Activated T-cell treated with anti-CD3 and anti-CD28 coated beads for 24 hours (primary cell): ENCODE measurements around the gene B3GNT8.
"Not testable (repeated sequence)": the region's sequence is repeated elsewhere in the genome, so short reads cannot be mapped to it uniquely, and the experiment has no call there.

Experiments
- DNase-seq: peaks from one replicate; pipeline ENCODE4 v3.0.0-alpha.2; 2020; ENCODE audit warnings: low read depth

Gene B3GNT8

DNA sequence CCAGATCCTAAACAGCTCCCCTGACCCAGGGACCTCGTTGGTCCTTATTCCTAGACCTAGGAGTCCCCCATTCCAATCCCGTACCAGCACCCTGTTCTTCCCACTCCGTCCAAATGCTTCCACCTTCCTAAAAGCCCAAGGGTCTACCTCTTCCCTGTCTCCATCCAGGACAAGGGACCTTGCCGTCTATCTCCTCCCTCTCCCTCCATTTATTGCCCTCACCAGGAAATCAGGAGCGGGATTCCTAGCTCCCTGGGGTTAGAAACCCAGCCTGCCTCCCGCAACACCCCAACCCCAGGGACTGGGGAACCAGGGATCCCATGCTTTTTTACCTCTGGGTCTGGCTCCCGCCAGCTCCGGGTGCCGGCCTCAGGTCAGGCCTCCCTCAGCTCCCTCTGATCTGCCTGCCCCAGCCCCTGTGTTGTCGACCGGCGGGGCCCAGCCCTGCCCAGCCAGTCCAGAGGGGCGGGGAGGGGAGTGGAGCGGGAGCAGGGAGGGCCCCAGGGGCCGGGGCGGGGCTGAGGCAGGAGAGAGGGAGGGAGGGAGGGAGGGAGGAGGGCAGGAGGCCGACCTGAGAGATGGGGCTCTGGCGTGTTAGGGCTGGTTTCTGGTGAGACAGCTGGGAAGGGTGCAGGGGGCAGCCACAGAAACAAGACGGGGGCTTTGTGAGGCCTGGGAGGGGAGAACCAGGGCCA, at the start of gene B3GNT8:
B3GNT8 (minus strand) TSS at position 423 of the 695 bp plus-strand sequence. CDS start 596 bp downstream, outside the sequence.
- peak; percentile 30 for DNase-seq

DNA sequence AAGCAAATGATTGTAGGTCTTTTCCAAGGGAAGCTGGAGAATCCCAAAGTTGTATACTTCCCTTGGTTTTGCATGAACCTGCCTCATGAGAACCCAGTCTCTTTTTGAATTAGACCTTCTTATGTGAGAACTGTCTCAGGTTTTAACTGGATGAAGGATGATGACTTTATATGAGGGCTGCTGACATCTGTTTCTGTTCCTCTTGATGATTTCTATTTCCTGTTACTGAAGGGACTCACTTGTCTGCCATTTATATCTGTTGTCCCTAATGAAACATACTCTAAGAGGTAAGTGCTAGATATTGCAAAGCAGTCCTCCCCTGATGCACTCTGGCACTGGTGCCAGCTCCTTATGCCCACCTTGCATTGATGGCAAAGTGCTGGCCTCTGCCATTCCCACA, 49.4 kb upstream of the B3GNT8 start:
- DNase-seq = no peak

GRCh38 chr19:41463257-41464256, 36.4 kb upstream of the B3GNT8 start:
- not testable (repeated sequence) for DNase-seq

DNA sequence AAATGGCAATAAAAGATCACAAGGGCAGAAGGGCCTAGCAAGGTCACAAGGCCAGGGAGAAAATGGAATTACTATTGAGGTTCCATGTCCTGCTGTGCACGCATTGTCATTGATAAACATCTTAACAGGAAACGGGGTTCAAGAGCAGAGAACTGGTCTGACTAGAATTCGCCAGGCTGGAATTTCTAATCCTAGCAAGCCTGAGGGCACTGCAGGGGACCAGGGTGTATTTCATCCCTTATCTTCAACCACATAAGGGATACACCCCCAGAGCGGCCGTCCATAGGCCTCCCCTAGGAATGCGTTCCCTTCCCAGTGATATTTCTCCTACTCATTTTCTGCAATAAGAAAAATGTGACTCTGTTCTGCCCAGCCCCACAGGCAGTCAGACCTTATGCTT, 35.3 kb upstream of the B3GNT8 start:
- DNase-seq = no peak

DNA sequence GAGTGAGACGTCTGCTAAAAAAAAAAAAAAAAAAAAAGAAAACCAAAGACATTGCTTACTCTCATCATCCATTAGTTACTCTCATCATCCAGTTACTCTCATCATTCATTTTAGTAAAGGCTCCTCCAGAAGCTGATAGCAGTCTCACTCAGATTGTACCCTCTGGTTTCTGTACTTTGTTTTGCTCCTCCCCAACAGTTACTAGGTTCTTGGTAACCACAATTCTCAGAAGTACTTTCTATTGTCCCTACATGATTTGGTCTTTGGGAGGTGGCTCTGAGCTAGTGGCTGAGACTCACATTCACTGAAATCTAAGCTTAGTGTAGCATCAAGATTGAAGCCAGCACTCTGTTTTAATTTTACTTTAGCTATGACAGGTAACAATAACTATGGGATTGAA, 30.1 kb upstream of the B3GNT8 start:
- DNase-seq = no peak

DNA sequence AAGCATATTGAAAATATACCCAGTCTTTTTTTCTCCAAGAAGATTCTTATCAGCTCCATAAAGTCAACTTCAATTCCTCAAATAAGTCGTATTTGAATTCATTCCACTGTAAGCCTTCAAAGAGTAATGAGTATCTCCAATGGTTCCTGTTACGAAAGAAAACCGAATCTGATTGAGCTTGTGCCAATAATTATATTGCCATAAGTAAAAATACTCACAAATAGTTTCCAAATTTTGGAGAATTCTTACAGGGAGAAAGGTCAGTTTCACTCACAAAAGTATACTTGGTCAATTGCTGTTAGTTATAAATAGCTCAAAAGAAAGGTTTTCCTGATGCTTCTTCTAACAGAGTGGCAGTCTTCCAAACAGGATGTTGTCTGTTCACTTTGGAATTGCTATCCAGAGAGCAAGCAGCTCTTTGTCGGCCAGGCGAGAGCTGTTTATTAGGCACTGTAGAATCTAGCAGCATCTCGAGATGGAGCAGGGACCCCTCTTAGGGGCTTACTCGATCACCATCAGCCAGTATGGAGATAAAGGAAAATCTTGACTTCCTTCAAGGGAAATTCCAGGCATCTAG, 29.3 kb upstream of the B3GNT8 start:
- DNase-seq = no peak

DNA sequence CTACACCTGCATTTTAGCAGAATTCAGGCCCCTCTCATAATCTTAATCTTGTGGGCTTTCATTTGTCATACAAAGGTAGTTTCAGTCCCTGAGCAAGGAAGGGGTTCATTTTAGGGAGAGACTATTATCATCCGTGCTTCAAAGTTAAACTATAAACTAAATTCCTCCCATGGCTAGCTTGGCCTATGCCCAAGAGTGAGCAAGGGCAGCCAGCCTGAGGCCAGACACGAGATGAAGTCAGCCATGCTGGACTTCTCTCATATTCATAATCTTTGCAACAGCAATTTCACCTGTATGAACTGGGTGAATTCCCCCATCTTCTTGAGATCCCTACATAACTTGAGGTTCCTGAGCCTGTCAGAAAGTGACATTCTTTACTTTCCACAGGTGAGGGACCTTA, 28.8 kb upstream of the B3GNT8 start:
- DNase-seq = no peak

- no peak for DNase-seq
Measured at GRCh38 chr19:41452584-41453275, 25.6 kb upstream of the B3GNT8 start.

GRCh38 chr19:41449865-41450178, 22.6 kb upstream of the B3GNT8 start:
- no peak for DNase-seq

- DNase-seq = peak; percentile 60
Measured at GRCh38 chr19:41449079-41449864, 22.1 kb upstream of the B3GNT8 start.

GRCh38 chr19:41447732-41448332, 20.7 kb upstream of the B3GNT8 start:
- no peak for DNase-seq

DNA sequence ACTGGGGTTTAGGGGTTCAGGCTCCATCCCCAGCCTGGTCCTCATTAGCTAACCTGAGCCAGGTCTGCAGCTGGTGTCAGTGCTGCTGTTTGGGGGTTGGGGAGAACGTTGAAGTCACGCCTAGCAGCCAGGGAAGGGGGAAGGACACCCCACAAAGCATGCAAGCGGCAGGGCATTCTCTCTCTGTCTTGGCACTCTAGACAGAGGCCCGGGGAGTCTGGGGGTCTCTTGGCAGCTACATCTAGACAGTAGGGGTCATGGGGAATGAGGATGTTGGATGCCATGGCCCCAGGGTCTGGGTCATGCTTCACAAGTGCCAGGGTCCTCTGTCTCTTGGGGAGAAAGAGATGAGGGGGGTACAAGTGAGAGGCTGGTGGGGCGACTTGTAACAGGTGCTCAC, 18.4 kb upstream of the B3GNT8 start:
- DNase-seq = no peak

GRCh38 chr19:41443813-41444455, 16.8 kb upstream of the B3GNT8 start:
- no peak for DNase-seq

DNA sequence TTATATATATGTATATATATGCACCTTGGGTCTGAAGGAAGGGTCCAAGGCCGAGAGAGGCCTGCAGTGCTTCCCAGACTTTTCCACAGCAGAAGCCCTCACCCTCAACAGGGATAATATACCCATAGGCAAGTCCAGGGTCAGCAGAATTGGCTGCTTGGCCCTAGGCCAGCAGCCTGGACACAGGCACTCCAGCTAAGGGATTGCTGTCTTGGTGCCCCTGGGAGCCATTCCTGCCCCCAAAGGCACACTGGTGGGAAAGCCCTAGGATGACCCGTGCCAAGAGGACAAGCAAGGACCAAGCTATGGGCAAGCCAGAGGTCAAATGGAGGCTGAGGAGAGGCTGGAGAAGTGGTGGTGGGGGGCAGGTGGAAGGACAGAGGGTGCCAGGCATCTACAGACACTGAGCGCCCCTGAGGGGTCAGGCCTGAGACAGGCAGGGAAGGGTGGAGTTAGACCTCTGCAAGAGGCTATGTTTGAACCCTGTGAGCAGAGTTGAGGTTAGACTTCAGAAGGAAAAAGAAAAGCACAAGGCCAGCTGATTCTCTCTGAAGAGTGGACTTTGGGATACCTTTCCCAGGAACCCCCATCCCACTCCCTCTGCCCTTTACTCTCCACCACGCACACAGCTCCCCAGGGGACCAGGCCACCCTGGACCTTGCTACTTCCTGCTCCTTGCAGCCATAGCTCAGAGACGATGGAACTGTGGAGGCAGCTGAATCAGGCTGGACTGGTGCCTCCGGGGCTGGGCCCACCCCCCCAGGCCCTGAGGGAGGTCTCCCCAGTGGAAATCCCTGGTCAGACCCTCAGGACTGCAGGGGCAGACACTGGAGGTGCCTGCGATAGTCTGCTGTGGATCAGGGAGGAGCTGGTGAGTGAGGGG, 15.5 kb upstream of the B3GNT8 start, which contains the start of gene ERICH4:
ERICH4 (plus strand) TSS at position 684 of the 883 bp plus-strand sequence; CDS start at position 698, 14 bp downstream.
- DNase-seq = no peak

DNA sequence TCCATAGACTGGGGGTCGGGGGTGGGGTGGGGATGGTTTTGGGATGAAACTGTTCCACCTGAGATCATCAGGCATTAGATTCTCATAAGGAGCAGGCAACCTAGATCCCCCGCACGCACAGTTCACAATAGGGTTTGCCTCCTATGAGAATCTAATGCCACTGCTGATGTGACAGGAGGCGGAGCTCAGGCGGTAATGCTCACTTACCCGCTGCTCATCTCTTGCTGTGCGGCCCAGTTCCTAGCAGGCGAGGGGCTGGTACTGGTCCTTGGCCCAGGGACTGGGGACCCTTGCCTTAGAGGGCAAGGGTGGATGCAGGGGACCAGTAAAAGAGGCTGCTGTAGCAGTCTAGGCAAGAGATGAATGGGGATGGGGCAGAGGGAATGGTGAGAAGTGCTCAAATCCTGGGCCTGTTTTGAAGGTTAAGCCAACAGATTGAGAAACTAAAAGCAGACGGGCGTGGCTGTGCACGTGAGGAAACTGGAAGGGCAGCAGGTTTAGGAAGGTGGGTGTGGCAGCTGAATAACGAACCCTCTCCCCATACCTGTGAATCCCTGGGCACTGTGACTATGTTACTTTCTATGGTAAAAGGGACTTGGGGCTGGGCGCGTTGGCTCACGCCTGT, 14.3 kb upstream of the B3GNT8 start:
- no peak for DNase-seq

- peak; percentile 94 for DNase-seq
Measured at GRCh38 chr19:41439441-41440222, 12.5 kb upstream of the B3GNT8 start, which contains the start of gene DMAC2. DMAC2 (minus strand) TSS chr19:41439912; CDS start chr19:41439899, 13 bp downstream.

- DNase-seq = no peak
Measured at GRCh38 chr19:41437944-41438574, 10.9 kb upstream of the B3GNT8 start.

DNA sequence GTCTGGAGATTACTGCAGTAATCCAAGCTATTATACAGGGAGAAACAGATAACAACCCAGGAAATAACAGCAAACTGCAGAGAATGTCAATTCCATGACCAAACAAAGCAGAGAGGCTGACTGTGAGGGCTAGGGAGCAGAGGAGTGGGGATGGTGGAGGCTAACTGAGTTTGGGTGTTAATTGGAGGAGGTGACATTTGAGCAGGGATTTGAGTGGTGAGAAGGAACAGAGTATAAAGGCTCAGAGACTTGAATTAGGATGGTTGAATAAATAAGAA, 9.4 kb upstream of the B3GNT8 start:
- no peak for DNase-seq
